Measurements from ENCODE around the gene JAZF1.
"Not testable (repeated sequence)": the region's sequence is repeated elsewhere in the genome, so short reads cannot be mapped to it uniquely, and the experiment has no call there.

Gene JAZF1

GRCh38 chr7:28018856-28019465 lies 161.6 kb downstream of the JAZF1 start:
- DNase-seq (ENCODE audit: low read depth) = no peak
- no peak overlapping the region for H3K4me3 ChIP-seq (ENCODE audit: low read depth, low read length)

GRCh38 chr7:28018446-28018845 lies 162.1 kb downstream of the JAZF1 start:
- no peak for TF ChIP-seq CTCF (IDR thresholded peaks at IDR 0.05; ENCODE audit: low read depth, low read length, missing control alignments)
- no peak overlapping the region for H3K4me3 ChIP-seq (ENCODE audit: low read depth, low read length)
- no peak for DNase-seq (ENCODE audit: low read depth)

More at GRCh38 chr7:28018856-28019465, 161.6 kb downstream of the JAZF1 start:
- no peak for TF ChIP-seq CTCF (IDR thresholded peaks at IDR 0.05; ENCODE audit: low read depth, low read length, missing control alignments)

- no peak for DNase-seq (ENCODE audit: low read depth)
- no peak for TF ChIP-seq CTCF (IDR thresholded peaks at IDR 0.05; ENCODE audit: low read depth, low read length, missing control alignments)
- no peak overlapping the region for H3K4me3 ChIP-seq (ENCODE audit: low read depth, low read length)
These were observed 162.6 kb downstream of the JAZF1 start for GRCh38 chr7:28018020-28018419.

GRCh38 chr7:28017372-28017771 lies 163.2 kb downstream of the JAZF1 start:
- DNase-seq (ENCODE audit: low read depth) = no peak
- TF ChIP-seq CTCF (IDR thresholded peaks at IDR 0.05; ENCODE audit: low read depth, low read length, missing control alignments) = no peak
- no peak overlapping the region for H3K4me3 ChIP-seq (ENCODE audit: low read depth, low read length)

GRCh38 chr7:28016297-28016696 lies 164.3 kb downstream of the JAZF1 start:
- no peak for TF ChIP-seq CTCF (IDR thresholded peaks at IDR 0.05; ENCODE audit: low read depth, low read length, missing control alignments)
- no peak for DNase-seq (ENCODE audit: low read depth)
- no peak overlapping the region for H3K4me3 ChIP-seq (ENCODE audit: low read depth, low read length)

GRCh38 chr7:28015169-28015568 lies 165.4 kb downstream of the JAZF1 start:
- no peak for TF ChIP-seq CTCF (IDR thresholded peaks at IDR 0.05; ENCODE audit: low read depth, low read length, missing control alignments)
- H3K4me3 ChIP-seq (ENCODE audit: low read depth, low read length) = no peak overlapping the region
- DNase-seq (ENCODE audit: low read depth) = no peak

- not testable (repeated sequence) for H3K4me3 ChIP-seq (ENCODE audit: low read depth, low read length); DNase-seq (ENCODE audit: low read depth)
These were observed 166.3 kb downstream of the JAZF1 start for GRCh38 chr7:28014340-28014739.
